NCI-H510A treated with DMSO at 0.1 percent for 48 hours (cell line): ENCODE measurements around the gene SPDEF.
A peak's percentile ranks its signal among the peaks of the same experiment; 100 is the strongest.

ENCODE experiments used
- DNase-seq: peaks from one replicate; lab custom pipeline; 2025; lab: John Stamatoyannopoulos, UW

The SPDEF gene

GRCh38 chr6:34556031-34556471 lies at the start of gene SPDEF:
TSS of gene SPDEF (minus strand) at chr6:34556329. CDS start at chr6:34544455, 11,874 bp downstream.
- DNase-seq = no peak

GRCh38 chr6:34603707-34604106 lies 47.6 kb upstream of the SPDEF start:
- no peak for DNase-seq

GRCh38 chr6:34602318-34603111 lies 46.4 kb upstream of the SPDEF start:
- DNase-seq = peak; percentile 84

GRCh38 chr6:34601706-34602105 lies 45.6 kb upstream of the SPDEF start:
- peak; percentile 92 for DNase-seq

GRCh38 chr6:34600796-34601195 lies 44.7 kb upstream of the SPDEF start:
- DNase-seq = no peak

GRCh38 chr6:34600101-34600500 lies 44.0 kb upstream of the SPDEF start:
- no peak for DNase-seq

- DNase-seq = no peak
These were observed 42.6 kb upstream of the SPDEF start for GRCh38 chr6:34598712-34599111.

- DNase-seq = no peak
These were observed 41.6 kb upstream of the SPDEF start for GRCh38 chr6:34597605-34598353.

GRCh38 chr6:34596798-34597197 lies 40.7 kb upstream of the SPDEF start:
- no peak for DNase-seq

- no peak for DNase-seq
These were observed 39.4 kb upstream of the SPDEF start for GRCh38 chr6:34595332-34596184.

- no peak for DNase-seq
These were observed 37.6 kb upstream of the SPDEF start for GRCh38 chr6:34593701-34594100.

- no peak for DNase-seq
These were observed 36.3 kb upstream of the SPDEF start for GRCh38 chr6:34592208-34592952.

GRCh38 chr6:34589691-34590090 lies 33.6 kb upstream of the SPDEF start:
- no peak for DNase-seq

GRCh38 chr6:34589140-34589539 lies 33.0 kb upstream of the SPDEF start:
- no peak for DNase-seq

GRCh38 chr6:34587851-34588250 lies 31.7 kb upstream of the SPDEF start:
- no peak for DNase-seq

- DNase-seq = no peak
These were observed 31.2 kb upstream of the SPDEF start for GRCh38 chr6:34587325-34587724.

- DNase-seq = no peak
These were observed 30.4 kb upstream of the SPDEF start for GRCh38 chr6:34586327-34587040.

- no peak for DNase-seq
These were observed 29.5 kb upstream of the SPDEF start for GRCh38 chr6:34585512-34586061.

- no peak for DNase-seq
These were observed 29.0 kb upstream of the SPDEF start for GRCh38 chr6:34585108-34585507.

- no peak for DNase-seq
These were observed 28.6 kb upstream of the SPDEF start for GRCh38 chr6:34584694-34585093.
